H1 (cell line): Measurements from ENCODE around the gene THSD1. TPM values are rescaled to one million over a fixed set of nuclear protein-coding genes. Genes with fewer than 3 reads are reported as not detected.

Experiments used
- GTF2F1 ChIP-seq: IDR thresholded peaks from 2 replicates; pipeline ENCODE4 v1.6.1; 2012; ENCODE audit warnings: low read depth, low read length, improper control_type of control experiment, borderline replicate concordance
- JUN ChIP-seq: IDR thresholded peaks from 2 replicates; pipeline ENCODE4 v1.6.1; 2011; ENCODE audit warnings: low read depth, mild to moderate bottlenecking, improper control_type of control experiment, low read length
- NANOG ChIP-seq: IDR thresholded peaks from 2 replicates; pipeline ENCODE4 v1.6.1; 2011; ENCODE audit warnings: low read length, low read depth, mild to moderate bottlenecking, inconsistent platforms; ENCODE audit not compliant: insufficient read depth, poor library complexity, severe bottlenecking
- SRF ChIP-seq: IDR thresholded peaks from 2 replicates; pipeline ENCODE4 v1.6.1; 2011; ENCODE audit warnings: mild to moderate bottlenecking, low read depth, low read length, moderate library complexity
- polyA plus RNA-seq, 7 experiments: library from polyadenylated mRNA; depleted of rRNA in 3 of 7; stranded (reverse) in 5 of 7; unstranded in 2 of 7; fragments of >200 nt in 5 of 7; fragments of 200-250 nt in 2 of 7; gene quantifications; 1 replicate in 5 of 7; 2 replicates in 1 of 7; 4 replicates in 1 of 7; pipeline versions ENCODE4 v1.2.1 to v1.2.3, GENCODE V29; 2011 to 2013; ENCODE audit warnings: missing spikeins in 2 of 7, mixed read lengths in 2 of 7
- total RNA-seq: library from RNA; stranded (reverse); fragmentation: NEBNext Ultra II Directional; extraction: Animal tissue kit (Norgen Biotek cat#: 25700); gene quantifications from 2 replicates; pipeline ENCODE4 v1.2.1, GENCODE V29; 2021

THSD1 gene
- total and polyA plus RNA-seq, 2 of the 8 experiments (the other 6 are each of a cell fraction or from before 2014, with no cell fraction given): 0.17 to 0.35 TPM

DNA sequence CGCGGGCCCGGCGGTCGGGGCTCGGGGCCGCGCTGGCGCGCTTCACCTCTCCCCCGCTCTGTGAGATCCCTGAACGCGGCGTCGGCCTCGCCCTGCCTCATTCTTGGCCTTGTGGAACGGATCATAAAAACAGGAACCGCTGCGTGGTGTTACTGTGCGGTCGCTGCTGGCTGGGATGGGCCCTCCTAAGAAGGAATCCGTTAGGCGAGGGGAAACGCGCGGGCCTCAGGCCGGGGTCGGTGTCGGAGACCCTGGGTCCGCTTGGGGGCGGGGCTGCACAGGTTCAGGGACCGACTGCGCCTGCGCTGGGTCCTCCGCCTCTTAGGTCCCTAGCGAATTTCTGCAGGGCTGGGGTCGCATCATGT is 49.7 kb upstream of the THSD1 start (continued):
- no peak for TF ChIP-seq NANOG
- no peak for TF ChIP-seq SRF
- TF ChIP-seq GTF2F1: no peak
- TF ChIP-seq JUN: no peak
